ENCODE measurements around the gene GBF1. TPM values are rescaled to one million over a fixed set of nuclear protein-coding genes. Genes with fewer than 3 reads are reported as not detected.

Gene GBF1
- total and polyA plus RNA-seq, 7 donors: 14.1 to 47.1 (median 40.8) TPM

GRCh38 chr10:102396317-102396650 lies 151.0 kb downstream of the GBF1 start:
- H3K4me1 ChIP-seq: peaks cover 26% of the 10 kb centered on the region

GRCh38 chr10:102396730-102397151 lies 151.4 kb downstream of the GBF1 start:
- peak overlapping the region; percentile 75 for H3K4me3 ChIP-seq
- peaks cover 0 to 45% of the 10 kb centered on the region in 2 donors for H3K36me3 ChIP-seq (ENCODE audit: insufficient read depth in 1 of 2, low read depth in 1 of 2)
- H3K4me1 ChIP-seq: peaks cover 26% of the 10 kb centered on the region
- no peak for ATAC-seq
- 85 to 92% (median 91%) methylated on average over 12 of the region's 12 CpGs for WGBS, 3 donors
- no peaks in the 10 kb centered on the region for H3K9me3 ChIP-seq
- H3K27me3 ChIP-seq (ENCODE audit: insufficient read depth in 3 of 3, low read length in 2 of 3): no peaks in the 10 kb centered on the region
- TF ChIP-seq CTCF (IDR thresholded peaks at IDR 0.05): no peak
- DNase-seq: no peak
- intact Hi-C loops (cut with DNase I): loop anchor here in 1 of 2 donors (5.0 to 10.0 kb wide), 2 partner anchors 188 to 229 kb away; no protein-coding TSS in a partner anchor
- peak overlapping the region; percentile 97 for H3K27ac ChIP-seq

More at GRCh38 chr10:102396317-102396650, 151.0 kb downstream of the GBF1 start:
- no peak for DNase-seq
- H3K9me3 ChIP-seq: no peaks in the 10 kb centered on the region
- no peak for TF ChIP-seq CTCF (IDR thresholded peaks at IDR 0.05)
- WGBS, 3 donors: 46 to 58% (median 56%) methylated on average over 4 of the region's 4 CpGs
- peak overlapping the region; percentile 75 for H3K4me3 ChIP-seq
- ATAC-seq: no peak
- peak overlapping the region; percentile 97 for H3K27ac ChIP-seq
- H3K36me3 ChIP-seq (ENCODE audit: insufficient read depth in 1 of 2, low read depth in 1 of 2): peaks cover 0 to 40% of the 10 kb centered on the region in 2 donors
- no peaks in the 10 kb centered on the region for H3K27me3 ChIP-seq (ENCODE audit: insufficient read depth in 3 of 3, low read length in 2 of 3)
- intact Hi-C loops (cut with DNase I): loop anchor here in 1 of 2 donors (5.0 to 10.0 kb wide), 2 partner anchors 189 to 229 kb away; no protein-coding TSS in a partner anchor

- Histone ChIP-seq H3K27me3 (ENCODE audit: insufficient read depth in 3 of 3, low read length in 2 of 3) (no peaks in the 10 kb centered on the region), H3K9me3 (no peaks in the 10 kb centered on the region), H3K36me3 (ENCODE audit: insufficient read depth in 1 of 2, low read depth in 1 of 2) (peaks cover 0 to 52% of the 10 kb centered on the region in 2 donors), H3K4me3 (peak overlapping the region; percentile 75), H3K27ac (peak overlapping the region; percentile 97), H3K4me1 (peaks cover 26% of the 10 kb centered on the region)
- 93 to 94% (median 93%) methylated on average over 14 of the region's 14 CpGs for WGBS, 3 donors
- no peak for ATAC-seq
- intact Hi-C loops (cut with DNase I): loop anchor here in 1 of 2 donors (5.0 to 10.0 kb wide), 2 partner anchors 187 to 230 kb away; no protein-coding TSS in a partner anchor
- no peak for DNase-seq
- no peak for TF ChIP-seq CTCF (IDR thresholded peaks at IDR 0.05)
Measured at GRCh38 chr10:102397222-102398171, 152.2 kb downstream of the GBF1 start.

- no peaks in the 10 kb centered on the region for H3K9me3 ChIP-seq
- no peaks in the 10 kb centered on the region for H3K27me3 ChIP-seq (ENCODE audit: insufficient read depth in 3 of 3, low read length in 2 of 3)
- H3K4me1 ChIP-seq: peaks cover 22% of the 10 kb centered on the region
- H3K27ac ChIP-seq: peak overlapping the region; percentile 86
- no peak for ATAC-seq
- WGBS, 3 donors: 84 to 90% (median 88%) methylated on average over 21 of the region's 21 CpGs
- TF ChIP-seq CTCF (IDR thresholded peaks at IDR 0.05): no peak
- intact Hi-C loops (cut with DNase I): loop anchor here in 1 of 2 donors (5.0 to 10.0 kb wide), 2 partner anchors 186 to 231 kb away; no protein-coding TSS in a partner anchor
- peak overlapping the region; percentile 76 for H3K4me3 ChIP-seq
- DNase-seq: no peak
- H3K36me3 ChIP-seq (ENCODE audit: insufficient read depth in 1 of 2, low read depth in 1 of 2): peaks cover 0 to 59% of the 10 kb centered on the region in 2 donors
Measured at GRCh38 chr10:102398172-102399020, 153.1 kb downstream of the GBF1 start.

Measured in psoas muscle (tissue), 8 donors.